Measurements from ENCODE around the gene HIBCH. TPM values are rescaled to one million over a fixed set of nuclear protein-coding genes. Genes with fewer than 3 reads are reported as not detected.

Gene HIBCH
- total and polyA plus RNA-seq, 4 donors = 20.2 to 65.2 (median 32.8) TPM

GRCh38 chr2:190340369-190340768, 20.7 kb upstream of the HIBCH start:
- 46% methylated on average over 2 of the region's 2 CpGs for WGBS
- no peak overlapping the region for H3K27ac ChIP-seq (ENCODE audit: low read depth in 1 of 2, low read length in 2 of 2)

DNA sequence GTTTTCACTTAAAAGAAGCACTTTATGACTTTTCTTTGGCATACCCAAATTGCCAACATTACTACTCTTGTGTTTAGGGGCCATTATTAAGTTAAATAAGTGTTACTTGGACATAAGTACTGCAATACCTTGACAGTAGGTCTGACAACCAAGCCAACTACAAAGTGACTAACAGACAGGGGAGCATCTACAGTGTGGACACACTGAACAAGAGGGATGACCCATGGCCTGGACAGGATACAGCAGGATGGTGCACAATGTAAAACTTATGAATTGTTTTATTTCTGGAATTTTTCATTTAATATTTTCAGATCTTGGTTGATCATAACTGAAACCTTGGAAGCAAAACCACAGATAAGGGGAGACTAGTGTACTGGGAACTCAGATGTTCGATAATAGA, 19.8 kb upstream of the HIBCH start:
- Histone ChIP-seq H3K36me3 (ENCODE audit: control insufficient read depth in 4 of 4, insufficient read depth in 3 of 4, low read depth in 1 of 4, low read length in 3 of 4) (no peaks in the 10 kb centered on the region), H3K27me3 (ENCODE audit: control insufficient read depth in 4 of 4, insufficient read depth in 4 of 4, low read length in 3 of 4) (no peaks in the 10 kb centered on the region), H3K4me3 (ENCODE audit: low read depth in 1 of 3, low read length in 3 of 3) (no peak overlapping the region), H3K9ac (ENCODE audit: low read depth in 1 of 2, low read length in 2 of 2) (no peak overlapping the region), H3K4me1 (ENCODE audit: control insufficient read depth in 4 of 4, insufficient read depth in 4 of 4, low read length in 3 of 4) (peaks cover under 1 to 7% (median 5%) of the 10 kb centered on the region in 4 donors), H3K9me3 (ENCODE audit: control insufficient read depth in 4 of 4, low read length in 3 of 4) (no peaks in the 10 kb centered on the region), H3K27ac (ENCODE audit: low read depth in 1 of 2, low read length in 2 of 2) (no peak overlapping the region)
- WGBS = 53% methylated on average over 1 of the region's 1 CpG
- DNase-seq (ENCODE audit: low spot score) = no peak
- TF ChIP-seq JUND (IDR thresholded peaks at IDR 0.05) = no peak
- TF ChIP-seq RAD21 (IDR thresholded peaks at IDR 0.05) = no peak
- no peak for TF ChIP-seq NR2F2 (IDR thresholded peaks at IDR 0.05)
- no peak for TF ChIP-seq HNF4G (IDR thresholded peaks at IDR 0.05)
- TF ChIP-seq SP1 (IDR thresholded peaks at IDR 0.05) = no peak
- TF ChIP-seq, protein P1, sequence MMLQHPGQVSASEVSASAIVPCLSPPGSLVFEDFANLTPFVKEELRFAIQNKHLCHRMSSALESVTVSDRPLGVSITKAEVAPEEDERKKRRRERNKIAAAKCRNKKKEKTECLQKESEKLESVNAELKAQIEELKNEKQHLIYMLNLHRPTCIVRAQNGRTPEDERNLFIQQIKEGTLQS (IDR thresholded peaks at IDR 0.05) = no peak
- no peak for TF ChIP-seq HNF4A (conservative IDR thresholded peaks at IDR 0.05)
- TF ChIP-seq REST (IDR thresholded peaks at IDR 0.05) = no peak
- no peak for TF ChIP-seq FOXA2 (IDR thresholded peaks at IDR 0.05)
- TF ChIP-seq YY1 (IDR thresholded peaks at IDR 0.05) = no peak
- no peak for TF ChIP-seq FOXA1 (IDR thresholded peaks at IDR 0.05)
- no peak for TF ChIP-seq GABPA (IDR thresholded peaks at IDR 0.05 in 1 of 2, conservative IDR thresholded peaks at IDR 0.05 in 1 of 2)
- TF ChIP-seq CTCF (IDR thresholded peaks at IDR 0.05; ENCODE audit: low read depth, low read length, missing input control) = no peak
- no peak for TF ChIP-seq MAX (IDR thresholded peaks at IDR 0.05)
- TF ChIP-seq EGR1 (IDR thresholded peaks at IDR 0.05; ENCODE audit: low read depth in 2 of 2) = no peak
- no peak for TF ChIP-seq RXRA (IDR thresholded peaks at IDR 0.05)
- no peak for TF ChIP-seq TAF1 (conservative IDR thresholded peaks at IDR 0.05)
- TF ChIP-seq, protein P2, sequence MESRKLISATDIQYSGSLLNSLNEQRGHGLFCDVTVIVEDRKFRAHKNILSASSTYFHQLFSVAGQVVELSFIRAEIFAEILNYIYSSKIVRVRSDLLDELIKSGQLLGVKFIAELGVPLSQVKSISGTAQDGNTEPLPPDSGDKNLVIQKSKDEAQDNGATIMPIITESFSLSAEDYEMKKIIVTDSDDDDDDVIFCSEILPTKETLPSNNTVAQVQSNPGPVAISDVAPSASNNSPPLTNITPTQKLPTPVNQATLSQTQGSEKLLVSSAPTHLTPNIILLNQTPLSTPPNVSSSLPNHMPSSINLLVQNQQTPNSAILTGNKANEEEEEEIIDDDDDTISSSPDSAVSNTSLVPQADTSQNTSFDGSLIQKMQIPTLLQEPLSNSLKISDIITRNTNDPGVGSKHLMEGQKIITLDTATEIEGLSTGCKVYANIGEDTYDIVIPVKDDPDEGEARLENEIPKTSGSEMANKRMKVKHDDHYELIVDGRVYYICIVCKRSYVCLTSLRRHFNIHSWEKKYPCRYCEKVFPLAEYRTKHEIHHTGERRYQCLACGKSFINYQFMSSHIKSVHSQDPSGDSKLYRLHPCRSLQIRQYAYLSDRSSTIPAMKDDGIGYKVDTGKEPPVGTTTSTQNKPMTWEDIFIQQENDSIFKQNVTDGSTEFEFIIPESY (IDR thresholded peaks at IDR 0.05) = no peak

More at GRCh38 chr2:190340369-190340768, 20.7 kb upstream of the HIBCH start:
- Histone ChIP-seq H3K9me3 (ENCODE audit: control insufficient read depth in 4 of 4, low read length in 3 of 4) (no peaks in the 10 kb centered on the region), H3K4me3 (ENCODE audit: low read depth in 1 of 3, low read length in 3 of 3) (no peak overlapping the region), H3K27me3 (ENCODE audit: control insufficient read depth in 4 of 4, insufficient read depth in 4 of 4, low read length in 3 of 4) (no peaks in the 10 kb centered on the region), H3K36me3 (ENCODE audit: control insufficient read depth in 4 of 4, insufficient read depth in 3 of 4, low read depth in 1 of 4, low read length in 3 of 4) (no peaks in the 10 kb centered on the region), H3K9ac (ENCODE audit: low read depth in 1 of 2, low read length in 2 of 2) (no peak overlapping the region), H3K4me1 (ENCODE audit: control insufficient read depth in 4 of 4, insufficient read depth in 4 of 4, low read length in 3 of 4) (peaks cover 0 to 11% (median 6%) of the 10 kb centered on the region in 4 donors)
- no peak for TF ChIP-seq RAD21 (IDR thresholded peaks at IDR 0.05)
- TF ChIP-seq CTCF (IDR thresholded peaks at IDR 0.05; ENCODE audit: low read depth, low read length, missing input control) = no peak
- TF ChIP-seq FOXA1 (IDR thresholded peaks at IDR 0.05) = no peak
- no peak for TF ChIP-seq HNF4G (IDR thresholded peaks at IDR 0.05)
- no peak for TF ChIP-seq MAX (IDR thresholded peaks at IDR 0.05)
- TF ChIP-seq FOXA2 (IDR thresholded peaks at IDR 0.05) = no peak
- TF ChIP-seq HNF4A (conservative IDR thresholded peaks at IDR 0.05) = no peak
- DNase-seq (ENCODE audit: low spot score) = no peak

All from liver (tissue), 9 donors.